Activated CD8-positive, alpha-beta memory T cell treated with anti-CD3 and anti-CD28 coated beads, Interleukin-2, amount 50 U/mL, for 1 hour (primary cell): ENCODE results near the gene LSAMP.

Source experiments
- DNase-seq: peaks from one replicate; pipeline ENCODE4 v3.0.0-alpha.2; 2020; ENCODE audit errors: extremely low read depth

LSAMP gene

DNA sequence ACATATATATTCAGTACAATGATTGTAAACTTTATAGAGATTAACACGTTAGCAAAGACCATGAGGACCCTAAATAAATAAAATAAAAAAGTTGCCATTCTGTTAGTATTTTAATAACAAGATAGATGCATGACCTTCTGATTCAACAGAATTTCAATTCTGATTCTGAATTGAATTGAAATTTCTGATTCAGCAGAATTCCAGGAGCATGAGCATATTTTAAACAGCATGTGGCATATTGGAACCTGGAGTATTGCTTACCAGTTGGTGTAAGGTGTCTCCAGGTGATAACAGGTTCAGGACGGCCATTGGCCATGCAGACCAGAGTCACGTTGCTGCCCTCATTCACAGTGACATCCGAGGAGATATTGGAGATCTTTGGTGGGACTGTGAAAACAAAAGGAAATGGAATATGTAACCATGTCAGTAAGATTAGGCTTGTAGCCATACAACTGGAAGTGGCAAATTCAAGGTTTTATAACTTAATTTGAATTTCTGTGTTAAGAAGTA lies 426.0 kb downstream of the LSAMP start:
- DNase-seq, result no peak

DNA sequence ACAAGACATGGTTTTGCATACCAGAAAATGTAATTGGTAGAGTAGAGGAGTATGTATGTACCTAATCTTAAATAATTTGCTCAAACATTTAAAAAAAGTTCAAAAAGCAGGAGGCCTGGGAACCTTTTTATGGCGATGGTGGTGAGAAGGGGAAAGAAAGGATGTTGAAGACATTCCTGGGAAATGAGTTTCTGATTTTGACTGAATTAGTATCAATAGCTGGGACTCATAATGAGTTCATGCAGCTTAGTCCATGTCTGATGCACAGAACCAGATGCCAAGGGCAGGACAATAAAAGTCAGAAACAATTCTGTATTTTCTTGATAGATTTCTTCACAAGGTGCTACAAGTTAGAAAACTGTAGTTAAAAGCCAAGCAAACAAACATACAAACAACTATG lies 426.6 kb downstream of the LSAMP start:
- no peak for DNase-seq

DNA sequence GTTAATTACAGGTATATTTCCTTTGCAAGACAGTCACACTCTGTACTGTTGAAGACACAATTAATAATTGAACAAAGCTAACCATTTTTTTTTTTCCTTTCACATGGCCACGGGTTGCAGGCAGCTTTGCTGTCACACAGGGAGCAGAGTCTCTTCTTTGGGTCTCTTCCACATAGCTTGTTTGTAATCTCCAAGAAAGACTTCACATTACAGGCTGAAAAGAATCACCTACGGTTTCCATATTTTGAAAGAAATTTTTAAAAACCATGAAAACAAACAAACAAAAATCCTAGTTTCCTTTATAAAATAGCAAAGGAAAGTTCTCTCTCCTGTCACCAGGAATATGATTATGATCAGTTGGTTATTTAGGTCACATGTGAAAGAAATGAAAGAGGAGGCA lies 429.4 kb downstream of the LSAMP start:
- DNase-seq, result no peak

DNA sequence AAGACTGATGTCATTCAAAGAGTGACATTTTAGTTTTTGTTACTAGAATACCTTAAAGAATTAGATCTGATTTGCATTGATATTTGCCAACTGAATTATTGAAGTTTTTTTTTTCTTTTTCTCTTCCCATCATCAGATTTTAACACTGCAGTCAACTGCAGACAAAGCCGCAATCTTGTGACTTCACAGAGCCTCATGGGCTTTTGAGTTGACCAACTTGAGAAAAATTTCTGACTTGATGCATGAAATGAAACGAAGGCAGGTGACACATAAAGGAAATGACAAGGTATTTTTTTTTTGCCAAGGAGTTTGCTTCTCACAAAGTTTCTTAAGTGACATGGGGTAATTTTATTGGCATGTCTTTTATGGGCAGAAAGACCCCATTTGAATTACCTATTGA lies 438.3 kb downstream of the LSAMP start:
- DNase-seq, result no peak

DNA sequence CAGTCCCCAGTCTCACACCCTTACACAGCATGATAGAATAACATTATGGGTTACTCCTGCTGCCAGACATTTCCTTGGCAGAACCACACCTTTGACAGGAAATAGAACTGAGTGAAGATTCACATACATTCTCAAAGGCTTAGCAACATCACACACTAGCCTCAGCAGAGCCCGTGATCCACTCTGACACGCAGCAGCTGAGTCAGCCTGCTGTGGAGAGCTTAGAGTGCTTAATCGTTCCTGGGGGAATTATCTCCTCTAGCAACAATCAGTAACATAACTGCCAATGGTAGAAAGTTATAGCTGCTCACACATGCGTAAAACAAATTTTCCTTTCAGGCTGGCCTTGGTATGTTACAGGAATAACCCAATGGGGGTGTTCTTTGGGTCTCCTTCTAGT lies 439.9 kb downstream of the LSAMP start:
- DNase-seq, result no peak

DNA sequence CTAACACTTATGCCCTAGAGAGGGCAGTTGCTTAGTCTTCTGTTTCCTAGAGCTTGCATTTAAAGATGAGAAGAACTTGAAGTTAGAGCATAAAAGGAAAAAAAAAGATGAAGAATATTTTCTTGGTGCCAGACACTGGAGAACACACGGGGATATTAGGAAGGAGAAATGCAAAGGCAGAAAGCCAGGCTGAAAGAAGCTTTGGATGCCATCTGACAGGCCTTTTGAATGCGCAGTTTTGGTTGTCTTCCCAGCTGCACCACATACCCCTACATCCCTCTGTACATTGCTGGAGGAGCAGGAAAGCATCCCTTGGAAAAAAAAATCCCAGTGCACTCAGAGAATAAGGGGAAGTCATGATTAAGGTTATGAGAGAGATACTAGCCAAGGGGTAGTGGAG lies 443.1 kb downstream of the LSAMP start:
- no peak for DNase-seq

DNA sequence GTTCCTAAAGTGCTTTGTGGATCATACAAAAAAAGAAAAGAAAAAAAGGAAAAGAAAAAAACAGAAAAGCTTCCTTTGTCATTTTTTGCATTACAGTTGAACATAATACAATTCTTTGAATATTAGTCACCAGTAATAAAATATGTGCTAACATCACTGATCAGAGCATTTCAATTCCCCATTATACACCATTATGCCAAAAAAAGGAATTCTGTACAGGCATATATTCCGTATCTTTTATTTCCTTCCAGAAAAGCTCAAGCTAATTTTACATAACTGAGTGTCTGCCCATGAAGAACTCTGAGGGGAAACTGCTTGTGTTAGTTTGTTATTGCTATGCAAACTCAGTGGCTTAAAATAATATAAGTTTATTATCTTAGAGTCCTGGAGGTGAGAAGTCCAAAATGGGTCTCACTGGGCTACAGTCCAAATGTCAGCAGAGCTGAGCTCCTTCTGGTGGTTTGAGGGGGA lies 444.1 kb downstream of the LSAMP start:
- no peak for DNase-seq

DNA sequence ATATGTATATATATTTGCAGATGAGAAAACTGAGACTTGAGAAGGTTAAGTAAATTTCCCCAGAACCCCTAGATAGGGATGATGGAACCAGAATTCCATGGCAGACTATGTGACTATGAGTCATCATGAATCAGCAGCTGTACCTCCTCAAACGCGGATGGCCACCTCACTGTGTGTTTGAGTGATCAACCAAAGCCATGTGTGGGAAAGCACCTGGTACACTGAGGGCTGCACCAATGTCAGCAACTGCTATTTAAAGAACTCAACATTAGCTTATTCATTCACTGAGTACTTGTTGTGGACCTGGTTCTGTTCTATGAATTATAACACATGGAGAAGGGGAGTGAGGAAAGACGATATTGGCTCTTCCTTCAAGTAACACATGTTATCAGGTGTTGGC lies 445.0 kb downstream of the LSAMP start:
- no peak for DNase-seq

DNA sequence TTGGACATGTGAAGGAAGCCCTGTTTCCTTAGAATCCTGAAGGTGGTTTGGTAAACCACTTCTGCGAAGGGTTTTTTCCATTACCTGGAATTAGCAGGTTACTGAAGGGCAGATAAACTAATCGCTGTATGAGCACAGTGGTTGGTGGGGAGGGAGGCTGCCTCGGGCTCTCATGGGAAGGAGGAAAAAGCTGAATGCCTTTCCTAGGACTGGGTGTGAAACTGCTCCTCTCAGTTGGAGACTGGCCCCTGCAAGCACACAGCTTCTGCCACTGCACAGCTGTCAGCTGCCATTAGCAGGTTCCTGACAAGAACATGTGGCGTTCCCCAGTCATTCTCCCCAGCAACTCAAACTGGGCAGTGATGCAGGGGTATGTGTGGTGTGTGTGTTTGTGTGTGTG lies 445.7 kb downstream of the LSAMP start:
- DNase-seq, result no peak

DNA sequence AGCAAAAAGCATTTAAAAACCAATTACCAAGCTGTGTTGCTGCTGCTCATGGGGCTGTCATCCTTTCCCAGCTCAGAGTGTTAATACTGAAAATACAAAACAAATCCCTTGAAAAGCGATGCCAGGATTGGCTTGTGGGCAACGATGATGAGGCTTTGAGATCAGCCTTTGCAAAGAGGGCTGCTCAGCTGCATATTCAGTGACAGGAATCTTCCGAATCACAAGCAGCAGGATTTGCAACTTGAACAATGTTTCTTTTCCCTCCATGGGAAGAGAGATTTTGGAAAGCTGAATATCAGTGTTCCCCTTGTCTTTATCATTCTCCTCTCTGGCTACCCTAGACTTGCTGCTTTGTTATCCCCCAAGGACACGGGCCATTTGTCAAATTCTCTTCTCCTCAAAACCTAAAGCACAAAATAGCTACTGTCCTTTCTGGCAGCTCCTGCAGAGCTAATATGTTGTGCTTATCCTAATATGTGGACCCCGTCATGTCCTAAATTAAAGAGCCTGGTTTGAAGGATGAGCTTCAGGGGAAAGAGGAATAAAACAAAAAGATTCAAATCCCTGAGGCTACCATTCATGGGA lies 446.2 kb downstream of the LSAMP start:
- no peak for DNase-seq

DNA sequence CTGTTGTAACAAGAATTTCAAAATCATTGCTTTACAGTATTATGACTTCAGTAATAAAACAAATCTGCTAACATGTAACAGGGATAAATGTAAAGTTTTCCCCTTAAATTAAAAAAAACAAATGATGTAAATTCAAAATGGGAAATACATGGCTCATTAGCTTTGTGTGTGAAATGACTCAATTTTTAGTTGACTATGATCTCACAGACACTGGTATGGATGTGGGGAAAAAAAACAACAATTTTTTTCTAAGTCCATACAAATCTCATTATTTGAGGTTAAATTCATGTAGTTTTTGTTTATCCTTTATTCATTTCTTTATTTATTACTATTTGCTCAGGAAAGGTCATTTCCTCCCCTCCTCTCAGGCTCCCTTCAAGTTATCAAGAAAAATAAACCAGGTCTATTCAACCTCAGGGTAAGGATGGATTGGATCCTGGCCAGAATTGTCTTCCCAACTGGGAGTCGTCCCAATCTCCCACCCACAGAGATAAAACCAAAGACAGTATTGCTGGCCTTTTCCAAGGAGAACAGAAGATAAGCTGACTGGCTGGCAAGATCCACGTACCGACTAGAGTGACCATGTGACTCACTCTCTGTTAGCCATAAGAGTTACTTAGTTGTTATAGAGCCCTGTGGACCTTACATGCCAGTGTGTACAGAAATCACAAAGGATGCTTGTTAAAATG lies 448.7 kb downstream of the LSAMP start:
- DNase-seq, result no peak

DNA sequence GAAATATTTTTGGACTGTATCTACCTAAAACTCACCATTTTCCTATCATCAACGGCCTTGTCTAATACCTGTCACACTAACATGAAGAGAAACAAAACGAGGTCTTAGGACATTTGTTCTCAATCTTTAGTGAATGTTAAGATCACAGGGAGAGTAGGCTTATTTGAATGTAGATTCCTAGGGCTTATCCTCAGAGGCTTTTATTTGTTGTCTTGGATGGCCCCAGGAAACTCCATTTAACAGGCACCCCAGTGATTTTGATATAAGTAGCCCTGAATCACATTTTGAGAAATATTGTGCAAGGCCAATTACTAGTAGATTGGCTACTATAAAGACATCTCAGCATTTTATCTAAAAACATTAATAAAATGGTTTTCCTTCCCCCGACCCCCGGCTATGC lies 454.6 kb downstream of the LSAMP start:
- no peak for DNase-seq

DNA sequence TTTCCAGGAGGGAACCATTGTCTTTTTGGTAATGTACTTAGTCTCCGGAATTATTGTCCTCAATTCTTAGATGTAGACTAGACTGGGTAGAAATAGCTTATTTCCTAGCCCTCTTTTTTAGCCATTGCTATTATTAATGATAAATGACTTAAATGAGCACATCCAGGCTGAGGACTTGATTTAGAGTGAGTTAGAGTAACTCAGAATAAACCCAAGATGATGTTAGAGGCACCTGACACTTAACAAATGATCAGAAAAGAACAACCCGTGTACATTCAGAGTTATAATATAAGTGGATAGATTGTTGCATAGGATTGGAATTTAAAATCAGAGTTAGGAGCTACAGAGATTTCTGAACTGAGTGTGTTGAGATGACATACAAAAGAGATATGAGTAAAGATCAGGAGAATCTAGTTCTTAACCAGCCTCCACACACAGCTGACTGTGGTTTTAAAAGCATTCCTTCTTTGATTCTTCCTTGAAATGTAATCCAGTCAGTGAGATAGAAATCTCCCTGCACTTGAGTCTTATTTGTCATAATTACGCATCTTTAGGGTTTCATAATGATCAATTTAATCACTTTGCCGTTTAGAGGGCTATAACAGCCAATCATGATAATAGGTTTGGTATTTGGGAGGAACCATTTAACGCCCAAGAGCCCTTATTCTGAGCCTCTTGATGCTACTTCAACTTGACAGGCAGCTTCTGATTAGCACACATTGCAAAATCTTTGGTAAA lies 455.4 kb downstream of the LSAMP start:
- DNase-seq, result no peak

DNA sequence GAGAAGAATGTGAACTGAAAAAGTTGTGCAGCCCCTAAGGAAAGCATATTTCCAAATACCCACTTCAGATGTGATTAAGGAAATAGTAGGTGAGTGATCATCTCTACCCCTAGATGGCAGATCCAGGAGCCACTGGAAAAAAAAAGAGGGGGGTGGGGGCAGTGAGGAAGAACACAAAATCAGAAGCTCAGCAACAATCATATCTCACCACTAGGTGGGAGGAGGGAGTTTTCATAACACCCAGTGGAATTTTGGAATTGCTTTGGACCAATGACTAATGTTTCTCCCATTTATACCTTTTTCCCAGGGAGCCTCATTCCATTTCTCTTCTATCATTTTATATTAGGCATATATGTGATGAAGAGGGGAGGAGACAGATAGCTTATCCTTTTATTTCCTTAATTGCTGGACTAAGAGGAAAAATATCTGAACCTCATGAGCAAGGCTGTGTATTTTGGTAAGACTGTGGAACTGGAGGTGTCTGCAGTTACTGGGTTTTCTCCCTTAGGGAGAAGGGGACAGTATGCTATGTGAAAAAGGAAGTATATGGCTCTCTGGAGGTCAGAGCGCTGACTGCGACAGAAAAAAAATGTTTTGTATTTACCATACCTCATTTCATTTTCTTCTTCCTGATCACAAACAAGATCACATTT lies 458.6 kb downstream of the LSAMP start:
- no peak for DNase-seq

DNA sequence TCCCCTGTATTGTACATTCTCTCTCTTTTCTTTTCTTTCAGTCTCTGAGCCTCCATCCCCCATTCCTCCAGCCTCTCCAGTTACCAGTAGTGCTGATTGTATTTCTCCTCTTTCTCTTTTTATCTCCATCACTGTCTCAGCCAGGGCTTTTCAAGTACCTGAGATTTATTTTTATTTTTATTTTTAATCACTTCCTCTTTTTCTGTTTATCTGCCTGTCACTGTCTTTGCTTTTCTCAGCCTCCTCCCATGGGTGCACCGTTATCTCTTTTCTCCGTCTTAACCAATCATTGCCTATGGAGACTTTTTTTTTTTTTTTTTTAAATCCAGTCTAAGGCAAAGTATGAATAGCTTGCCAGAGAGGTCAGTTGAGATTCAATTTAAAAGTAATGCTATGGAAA lies 462.7 kb downstream of the LSAMP start:
- DNase-seq, result no peak

DNA sequence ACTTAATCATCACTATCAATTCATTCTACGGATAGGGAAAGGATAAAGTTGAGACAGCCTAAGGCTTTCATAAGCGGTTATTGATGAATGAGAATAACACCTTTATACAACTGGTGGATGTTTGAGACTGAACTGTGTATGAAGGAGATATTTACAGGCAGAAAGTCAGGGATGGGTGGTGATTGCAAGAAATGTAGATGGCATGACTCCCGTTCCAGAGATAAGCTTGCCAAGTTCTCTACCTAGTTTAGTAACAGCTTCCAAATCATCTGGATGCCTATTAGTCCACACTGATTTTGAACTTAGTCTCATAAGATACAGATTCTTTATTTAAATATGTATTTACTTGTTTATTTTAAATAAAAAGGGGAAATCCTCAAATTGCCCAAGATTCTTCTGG lies 463.2 kb downstream of the LSAMP start:
- no peak for DNase-seq

DNA sequence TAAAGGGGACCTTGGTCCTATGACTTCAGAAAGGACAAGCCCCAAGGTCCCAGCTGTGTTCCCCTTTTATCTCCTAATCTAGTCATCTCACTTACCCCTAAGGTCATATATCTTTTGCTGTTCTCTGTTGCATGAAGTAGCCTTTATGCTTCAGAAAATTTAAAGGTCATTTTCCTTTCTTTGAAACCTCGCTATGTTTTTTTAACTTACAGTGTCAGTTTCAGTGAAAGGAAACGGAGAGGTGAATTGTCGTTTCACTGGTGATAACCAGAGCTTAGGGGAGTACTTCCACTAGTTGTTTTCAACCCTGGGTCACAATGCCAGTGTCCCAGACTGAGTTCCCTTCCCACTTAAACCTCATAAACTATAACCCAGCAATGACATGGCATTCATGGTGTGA lies 464.6 kb downstream of the LSAMP start:
- no peak for DNase-seq

DNA sequence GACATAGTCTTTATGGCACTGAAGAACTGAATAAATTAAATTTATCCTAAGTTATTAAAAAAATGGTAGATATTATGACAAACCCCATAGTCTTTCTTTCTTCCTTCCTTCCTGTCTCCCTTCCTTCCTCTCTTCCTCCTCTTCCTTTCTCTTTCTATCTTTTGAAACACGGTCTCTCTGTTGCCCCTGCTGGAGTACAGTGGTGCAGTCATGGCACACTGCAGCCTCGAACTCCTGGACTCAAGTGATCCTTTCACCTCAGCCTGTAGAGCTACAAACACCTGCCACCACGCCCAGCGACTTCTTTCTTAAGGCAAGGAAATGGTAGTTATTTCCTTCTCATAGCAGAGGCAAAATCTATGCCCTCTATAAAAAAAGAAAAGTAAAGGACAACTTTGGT lies 467.4 kb downstream of the LSAMP start:
- no peak for DNase-seq

DNA sequence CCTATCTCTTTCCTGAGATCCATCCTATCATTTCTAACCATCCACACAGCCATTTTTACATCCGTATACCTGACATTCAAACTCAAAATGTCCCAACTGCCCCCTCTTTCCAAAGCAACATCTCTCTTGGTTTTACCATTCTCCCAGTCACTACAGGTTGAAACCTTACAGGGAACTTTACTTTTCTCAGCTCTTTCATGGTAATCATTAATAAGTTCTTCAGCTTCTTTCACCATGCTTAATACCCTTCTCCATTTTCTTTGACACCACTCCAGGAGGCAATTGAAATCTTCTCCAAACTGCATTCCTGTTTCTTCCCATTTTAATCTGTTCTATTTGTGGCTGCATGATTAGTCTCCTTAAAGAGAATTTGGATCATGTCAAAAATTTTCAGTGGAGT lies 469.5 kb downstream of the LSAMP start:
- no peak for DNase-seq

DNA sequence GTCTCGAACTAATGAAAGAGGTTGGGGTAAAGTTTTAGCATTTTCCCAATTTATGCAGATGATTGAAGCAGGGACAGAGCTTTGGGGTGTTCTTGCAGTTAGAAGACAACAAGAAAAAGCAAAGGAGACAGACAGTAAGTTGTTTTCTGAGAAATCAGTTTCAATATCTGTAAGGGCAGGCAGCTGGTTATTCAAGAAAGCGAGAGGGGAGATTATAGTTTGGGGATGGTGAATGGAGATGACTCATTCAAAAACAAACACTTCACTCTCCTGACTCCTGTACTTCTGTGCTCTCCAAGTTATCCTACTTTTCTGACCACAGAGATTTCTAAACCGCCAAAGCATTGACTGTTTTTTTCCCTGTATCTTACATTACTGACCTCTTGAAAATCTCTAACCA lies 469.9 kb downstream of the LSAMP start:
- DNase-seq, result no peak

DNA sequence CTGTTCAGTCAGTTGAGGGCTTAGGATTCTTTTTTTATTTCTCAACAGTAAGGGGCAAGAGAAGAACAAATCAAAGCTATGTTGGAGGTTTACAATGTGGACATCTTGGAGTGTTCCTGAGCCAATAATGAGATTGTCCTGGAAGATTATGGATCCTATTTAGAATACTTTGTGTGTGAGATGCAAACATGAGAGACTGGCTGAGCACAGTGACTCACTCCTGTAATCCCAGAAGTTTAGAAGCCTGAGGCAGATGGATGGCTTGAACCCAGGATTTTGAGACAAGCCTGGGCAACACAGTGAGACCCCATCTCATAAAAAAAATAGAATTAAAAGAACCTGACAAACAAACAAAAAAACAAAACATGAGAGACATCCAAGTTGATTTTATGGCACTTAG lies 470.3 kb downstream of the LSAMP start:
- DNase-seq, result no peak

DNA sequence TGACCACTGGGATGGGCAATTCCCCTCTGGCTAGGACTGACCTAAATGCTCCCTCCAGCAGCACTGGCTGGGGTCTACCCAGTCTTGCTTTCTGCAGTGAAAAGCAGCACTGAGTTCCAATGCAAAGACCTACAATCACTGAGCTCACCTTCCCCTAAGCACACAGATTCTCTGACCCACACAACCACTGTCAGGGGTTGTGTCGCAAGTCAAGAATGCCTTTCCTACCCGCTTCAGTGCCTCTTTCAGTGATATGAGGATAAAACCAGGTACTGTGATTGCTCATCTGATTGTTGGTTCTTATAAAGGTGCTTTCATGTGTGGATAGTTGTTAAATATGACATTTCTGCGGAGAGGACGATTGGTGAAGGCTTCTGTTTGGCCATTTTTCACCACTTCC lies 476.4 kb downstream of the LSAMP start:
- DNase-seq, result no peak

DNA sequence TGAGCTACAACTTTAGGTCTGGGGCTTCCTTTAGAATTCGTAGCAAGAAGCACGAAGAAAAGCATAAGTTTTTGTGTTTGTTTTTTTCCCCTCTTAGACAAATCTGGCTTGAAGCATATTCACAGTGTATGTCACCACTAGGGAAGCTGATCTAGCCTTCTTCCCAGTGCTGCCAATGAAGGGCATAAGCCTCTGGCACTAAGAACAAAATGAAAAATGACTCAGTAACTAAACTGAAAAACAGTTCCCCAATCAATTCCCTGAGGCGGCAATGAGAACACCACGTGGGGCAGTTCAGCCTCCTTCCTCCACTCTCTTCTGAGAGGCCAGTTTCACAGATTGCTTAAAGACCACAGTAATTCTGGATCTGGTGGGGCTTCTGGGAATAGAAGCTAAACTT lies 483.9 kb downstream of the LSAMP start:
- DNase-seq, result no peak
